GM18505 (cell line): ENCODE data around the gene CST4.
"Not testable (repeated sequence)": the region's sequence is repeated elsewhere in the genome, so short reads cannot be mapped to it uniquely, and the experiment has no call there.

Experiments used
- ATAC-seq: cut with Tn5 transposase; IDR thresholded peaks from one replicate; pipeline ENCODE4 v1.9.1; 2021; ENCODE audit not compliant: unreplicated experiment
- POLR2A ChIP-seq: IDR thresholded peaks from 4 replicates; pipeline ENCODE4 v1.6.1; 2011; ENCODE audit warnings: borderline replicate concordance; ENCODE audit not compliant: insufficient read depth, insufficient read length; ENCODE audit errors: extremely low read depth

CST4 gene

GRCh38 chr20:23679133-23680092 is 9.4 kb downstream of the CST4 start:
- no peak for TF ChIP-seq POLR2A
- ATAC-seq, result no peak

- no peak for ATAC-seq
- no peak for TF ChIP-seq POLR2A
Observed at GRCh38 chr20:23673209-23673608, 15.6 kb downstream of the CST4 start.

- no peak for TF ChIP-seq POLR2A
- ATAC-seq, result no peak
Observed at GRCh38 chr20:23672158-23672557, 16.7 kb downstream of the CST4 start.

DNA sequence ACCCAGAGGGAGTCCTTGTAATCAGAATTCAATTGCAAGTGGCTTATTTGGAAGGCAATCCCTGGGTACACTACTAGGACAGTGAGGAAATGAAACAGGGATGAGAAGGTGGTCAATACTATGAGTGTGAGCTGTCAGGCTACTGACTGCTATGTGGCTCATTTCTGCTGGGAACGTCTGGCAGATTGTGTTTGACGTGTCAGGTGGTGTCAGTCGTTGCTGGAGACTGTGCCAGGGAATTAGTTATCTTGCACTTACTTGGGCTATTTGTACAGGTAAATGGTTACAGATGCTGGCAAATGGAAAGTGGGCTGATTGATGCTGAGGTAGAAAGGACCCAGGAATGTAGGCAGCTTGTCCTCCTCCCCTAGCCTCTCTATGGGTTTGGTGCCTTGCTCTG is 17.4 kb downstream of the CST4 start:
- no peak for ATAC-seq
- TF ChIP-seq POLR2A, result no peak

GRCh38 chr20:23670361-23670760 is 18.5 kb downstream of the CST4 start:
- ATAC-seq, result no peak
- TF ChIP-seq POLR2A, result no peak

GRCh38 chr20:23669866-23670265 is 19.0 kb downstream of the CST4 start:
- TF ChIP-seq POLR2A, result no peak
- no peak for ATAC-seq

DNA sequence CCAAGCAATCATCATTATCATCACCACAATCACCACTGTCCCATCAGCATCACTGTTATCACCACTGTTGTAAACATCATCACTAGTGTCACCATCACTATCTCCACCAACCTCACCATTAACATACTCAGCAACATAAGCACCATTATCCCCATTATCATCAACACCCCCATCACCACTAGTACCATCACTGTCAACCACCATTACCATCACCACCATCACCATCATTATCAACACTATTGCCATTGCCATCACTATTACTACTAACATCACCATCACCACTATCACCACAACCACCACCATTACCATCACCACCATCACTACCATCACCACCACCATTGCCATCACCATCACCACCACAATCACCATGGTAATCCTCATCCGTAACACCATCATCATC is 19.5 kb downstream of the CST4 start:
- ATAC-seq, result no peak
- no peak for TF ChIP-seq POLR2A

GRCh38 chr20:23668477-23668951 is 20.3 kb downstream of the CST4 start:
- TF ChIP-seq POLR2A, result no peak
- peak; percentile 85 for ATAC-seq

GRCh38 chr20:23667666-23668065 is 21.2 kb downstream of the CST4 start:
- no peak for TF ChIP-seq POLR2A
- ATAC-seq, result no peak

DNA sequence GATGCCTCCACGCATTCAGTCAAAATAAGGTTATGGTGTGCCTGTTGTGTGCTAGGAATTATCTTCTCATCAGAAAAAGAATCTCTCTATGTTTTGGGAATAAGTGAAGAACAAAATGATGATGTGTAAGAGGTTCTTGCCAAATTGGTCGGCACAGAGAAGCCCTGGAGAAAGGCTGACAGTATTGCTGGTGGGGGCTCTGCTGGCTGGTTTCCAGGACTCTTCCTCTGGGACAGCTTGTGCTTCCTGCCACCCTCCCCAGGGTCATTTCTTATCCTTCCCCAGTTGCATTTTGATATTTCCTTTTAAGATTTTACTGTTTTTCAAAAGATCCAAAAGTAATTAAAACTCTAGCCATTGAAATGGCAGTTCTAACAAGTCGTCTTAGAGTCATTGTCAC is 22.1 kb downstream of the CST4 start:
- no peak for ATAC-seq

DNA sequence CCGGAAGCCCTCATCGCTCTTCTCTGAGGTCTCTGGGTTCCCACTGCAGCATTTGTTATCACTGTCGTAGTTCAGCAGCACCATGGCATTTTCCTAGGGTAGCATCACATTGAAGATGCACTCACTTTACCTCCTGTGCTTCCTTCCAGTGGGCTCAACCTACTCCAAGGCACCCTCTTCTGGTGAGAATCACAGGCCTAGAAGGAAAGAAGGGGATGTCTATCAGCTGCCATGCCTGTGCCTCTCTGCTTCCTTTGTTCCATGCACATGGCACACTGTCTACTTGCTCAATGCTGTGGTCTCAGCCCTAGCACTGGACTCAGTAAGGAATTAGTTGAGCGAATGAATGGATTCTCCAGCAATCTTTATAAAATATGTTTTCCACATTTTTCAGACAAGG is 22.6 kb downstream of the CST4 start:
- no peak for ATAC-seq
- no peak for TF ChIP-seq POLR2A

More for the DNA sequence above, 22.1 kb downstream of the CST4 start:
- TF ChIP-seq POLR2A, result no peak

DNA sequence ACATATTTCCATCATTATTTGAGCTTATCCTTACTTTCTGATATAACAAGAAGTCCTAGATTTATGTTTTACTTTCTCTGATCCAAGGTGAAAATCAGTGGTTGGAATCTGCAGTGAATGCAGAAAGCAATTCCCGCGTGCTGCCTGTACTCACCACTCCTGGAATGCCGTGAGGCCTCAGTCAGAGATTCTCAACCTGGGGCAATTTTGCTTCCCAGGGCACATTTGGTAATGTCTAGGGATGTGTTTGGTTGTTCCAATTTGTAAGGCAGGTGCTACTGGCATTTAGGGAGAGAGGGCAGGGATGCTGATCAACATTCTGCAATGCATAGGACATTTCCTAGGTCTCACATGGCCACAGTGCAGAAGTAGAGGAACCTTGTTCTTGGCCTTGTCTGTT is 23.9 kb downstream of the CST4 start:
- ATAC-seq, result no peak
- TF ChIP-seq POLR2A, result no peak

- not testable (repeated sequence) for ATAC-seq
Observed at GRCh38 chr20:23664046-23664445, 24.8 kb downstream of the CST4 start.

DNA sequence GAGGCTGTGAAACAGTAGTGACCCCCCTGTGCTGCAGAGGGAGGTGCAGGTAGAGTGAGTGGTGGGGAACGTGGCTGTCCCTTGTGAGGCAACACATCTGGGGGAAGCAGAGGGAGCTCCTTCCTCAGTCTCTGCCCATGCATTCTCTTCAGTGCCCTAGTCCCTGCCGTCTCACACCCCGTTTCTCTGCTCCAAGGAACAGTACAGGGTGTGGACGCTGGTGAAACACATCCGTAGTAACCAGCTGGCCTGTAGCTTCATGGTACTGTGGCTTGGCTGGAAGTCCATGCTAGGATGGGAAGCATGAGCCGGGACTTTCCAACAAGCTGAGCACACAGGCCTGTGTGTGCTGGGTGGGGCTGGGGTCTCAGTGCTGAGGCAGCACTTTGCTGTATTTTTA is 25.7 kb downstream of the CST4 start:
- no peak for TF ChIP-seq POLR2A
- ATAC-seq, result no peak
